Occipital lobe (tissue), 3 donors: ENCODE data around the gene SIGLECL1. TPM values are rescaled to one million over a fixed set of nuclear protein-coding genes. Genes with fewer than 3 reads are reported as not detected.

ENCODE experiments used
- DNase-seq: peaks from one replicate; lab custom pipeline; 2025; lab: John Stamatoyannopoulos, UW
- small RNA-seq: library from RNA; depleted of rRNA; stranded (forward); fragments of <200 nt; gene quantifications from one replicate; pipeline ENCODE3, GENCODE V24; 2014
- total RNA-seq: library from RNA; depleted of rRNA; stranded (reverse); fragments of >200 nt; gene quantifications from one replicate; pipeline ENCODE4 v1.2.3, GENCODE V29; 2014

SIGLECL1 gene
- total RNA-seq, 1 donor from 2014 or later, result not detected

- no peak for DNase-seq
These were observed 44.7 kb downstream of the SIGLECL1 start for GRCh38 chr19:51295382-51296126.

- no peak for DNase-seq
These were observed 45.6 kb downstream of the SIGLECL1 start for GRCh38 chr19:51296336-51297093.

GRCh38 chr19:51297406-51297805 lies 46.5 kb downstream of the SIGLECL1 start:
- DNase-seq, result no peak

GRCh38 chr19:51301266-51301665 lies 50.4 kb downstream of the SIGLECL1 start:
- no peak for DNase-seq

- DNase-seq, result no peak
These were observed 54.6 kb downstream of the SIGLECL1 start for GRCh38 chr19:51305479-51305878.

- DNase-seq, result no peak
These were observed 60.7 kb downstream of the SIGLECL1 start, which contains the start of gene IGLON5 for GRCh38 chr19:51311351-51312257. TSS of gene IGLON5 (plus strand) at chr19:51311644. CDS start at chr19:51311848, 204 bp downstream.

GRCh38 chr19:51316688-51317087 lies 65.8 kb downstream of the SIGLECL1 start:
- no peak for DNase-seq

- no peak for DNase-seq
These were observed 66.5 kb downstream of the SIGLECL1 start for GRCh38 chr19:51317376-51317775.

GRCh38 chr19:51317968-51318367 lies 67.1 kb downstream of the SIGLECL1 start:
- no peak for DNase-seq

Small RNAs within 50 kb of the gene (small RNA-seq; reads per million reads assigned to genes)
- gene MIR8074, result not detected

Other genes starting within 250 kb of the SIGLECL1 start
- not detected for gene KLK8, start 249.5 kb upstream of the SIGLECL1 start, total RNA-seq
- not detected for gene KLK10, start 231.4 kb upstream of the SIGLECL1 start, total RNA-seq
- not detected for gene KLK11, start 224.5 kb upstream of the SIGLECL1 start, total RNA-seq
- not detected for gene KLK12, start 216.1 kb upstream of the SIGLECL1 start, total RNA-seq
- gene KLK13, start 186.0 kb upstream of the SIGLECL1 start, total RNA-seq, result not detected
- gene KLK14, start 168.2 kb upstream of the SIGLECL1 start, total RNA-seq, result not detected
- 4.5 TPM for gene CTU1, start 142.7 kb upstream of the SIGLECL1 start, total RNA-seq
- 0.78 TPM for gene SIGLEC9, start 126.2 kb upstream of the SIGLECL1 start, total RNA-seq
- gene SIGLEC7, start 108.8 kb upstream of the SIGLECL1 start, total RNA-seq, result 0.16 TPM
- 0.16 TPM for gene CD33, start 26.0 kb upstream of the SIGLECL1 start, total RNA-seq
- gene IGLON5, start 60.6 kb downstream of the SIGLECL1 start, total RNA-seq, result 3.0 TPM
- gene VSIG10L, start 91.1 kb downstream of the SIGLECL1 start, total RNA-seq, result 0.62 TPM
- gene ETFB, start 115.3 kb downstream of the SIGLECL1 start, total RNA-seq, result 49.8 TPM
- gene CLDND2, start 117.9 kb downstream of the SIGLECL1 start, total RNA-seq, result not detected
- gene NKG7, start 121.6 kb downstream of the SIGLECL1 start, total RNA-seq, result not detected
- gene LIM2, start 136.9 kb downstream of the SIGLECL1 start, total RNA-seq, result not detected
- not detected for gene C19orf84, start 139.5 kb downstream of the SIGLECL1 start, total RNA-seq
- 1.6 TPM for gene SIGLEC10, start 166.6 kb downstream of the SIGLECL1 start, total RNA-seq
- 2.0 TPM for gene SIGLEC8, start 207.4 kb downstream of the SIGLECL1 start, total RNA-seq
- not detected for gene CEACAM18, start 227.5 kb downstream of the SIGLECL1 start, total RNA-seq